Activated T-helper 1 cell treated with Interleukin-2 at 50 U/mL for 16 hours (primary cell): ENCODE results near the gene OR6B3.
"Not testable (repeated sequence)": the region's sequence is repeated elsewhere in the genome, so short reads cannot be mapped to it uniquely, and the experiment has no call there.

ENCODE experiments used
- DNase-seq: peaks from one replicate; pipeline ENCODE4 v3.0.0-alpha.2; 2020; ENCODE audit warnings: low read depth

The OR6B3 gene

GRCh38 chr2:240053173-240054155 lies at the start of gene OR6B3:
TSS of gene OR6B3 (minus strand) at chr2:240053521.
- no peak for DNase-seq

DNA sequence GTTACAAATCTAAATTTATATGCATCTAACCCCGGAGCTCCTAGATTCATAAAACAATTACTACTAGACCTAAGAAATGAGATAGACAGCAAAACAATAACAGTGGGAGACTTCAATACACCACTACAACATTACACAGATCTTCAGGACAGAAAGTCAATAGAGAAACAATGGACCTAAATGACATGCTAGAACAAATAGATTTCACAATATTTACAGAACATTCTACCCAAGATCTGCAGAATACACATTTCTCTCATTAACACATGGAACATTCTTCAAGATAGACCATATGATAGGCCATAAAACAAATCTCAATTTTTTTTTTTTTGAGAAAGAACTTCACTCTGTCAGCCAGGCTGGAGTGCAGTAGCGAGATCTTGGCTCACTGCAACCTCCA lies 45.0 kb upstream of the OR6B3 start:
- DNase-seq: no peak

GRCh38 chr2:240095556-240096523 lies 42.5 kb upstream of the OR6B3 start:
- no peak for DNase-seq

DNA sequence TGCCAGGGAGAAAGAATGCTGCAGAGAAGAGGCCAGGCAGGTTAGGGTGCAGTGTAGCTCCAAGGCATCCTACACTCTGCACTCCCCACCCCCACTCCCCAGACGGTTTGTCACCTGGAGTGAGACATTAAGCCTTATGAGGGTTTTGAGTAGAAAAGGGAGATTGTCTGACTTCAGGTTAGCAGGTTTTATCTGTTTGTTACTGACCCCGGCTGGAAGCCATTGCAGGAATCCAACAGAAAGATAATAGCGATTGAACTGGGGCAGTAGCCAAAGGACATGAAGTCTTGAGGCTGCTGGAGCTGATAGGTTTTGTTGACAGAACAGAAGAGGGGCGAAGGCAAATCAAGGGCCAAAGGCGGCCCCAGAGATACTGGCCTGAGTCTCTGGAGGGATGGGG lies 36.0 kb upstream of the OR6B3 start:
- DNase-seq: no peak

DNA sequence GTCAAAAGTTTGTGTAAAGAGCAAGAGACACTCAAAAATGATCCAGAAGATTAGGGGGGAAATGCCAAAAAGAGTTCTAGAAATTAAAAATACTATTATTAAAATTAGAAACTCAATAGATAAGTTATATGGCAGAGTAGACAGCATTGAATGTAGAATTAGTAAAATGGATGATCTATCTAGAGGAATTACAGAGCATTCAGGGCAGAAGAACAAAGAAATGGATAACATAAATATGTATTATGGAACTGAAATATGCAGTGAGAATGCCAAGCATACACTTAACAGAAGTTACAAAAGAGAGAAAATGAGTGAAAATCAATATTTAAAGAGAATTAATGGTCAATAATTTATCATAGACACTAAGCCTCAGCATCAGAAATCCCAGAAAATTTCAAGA lies 33.2 kb upstream of the OR6B3 start:
- no peak for DNase-seq

DNA sequence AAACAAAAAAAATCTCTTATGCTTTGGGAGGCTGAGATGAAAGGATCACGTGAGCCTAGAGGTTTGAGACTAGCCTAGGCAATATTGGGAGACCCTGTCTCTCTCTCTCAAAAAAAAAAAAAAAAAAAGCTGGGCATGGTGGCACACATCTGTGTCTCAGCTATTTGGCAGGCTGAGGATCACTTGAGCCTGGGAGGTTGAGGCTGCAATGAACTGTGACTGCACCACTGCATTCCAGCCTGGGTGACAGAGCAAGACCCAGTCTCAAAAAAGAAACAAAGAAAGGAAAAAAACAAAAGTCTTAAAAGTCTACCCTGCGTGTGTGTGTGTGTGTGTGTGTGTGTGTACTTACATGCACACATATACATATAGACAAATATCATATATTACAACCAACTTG lies 25.3 kb upstream of the OR6B3 start:
- DNase-seq: no peak

- no peak for DNase-seq
These were observed 24.1 kb upstream of the OR6B3 start for GRCh38 chr2:240077442-240077841.

GRCh38 chr2:240074545-240074944 lies 21.2 kb upstream of the OR6B3 start:
- no peak for DNase-seq

GRCh38 chr2:240070907-240071306 lies 17.6 kb upstream of the OR6B3 start:
- DNase-seq: no peak

GRCh38 chr2:240069829-240070228 lies 16.5 kb upstream of the OR6B3 start:
- no peak for DNase-seq

- no peak for DNase-seq
These were observed 14.9 kb upstream of the OR6B3 start for GRCh38 chr2:240068193-240068592.

GRCh38 chr2:240066489-240066888 lies 13.2 kb upstream of the OR6B3 start:
- no peak for DNase-seq

GRCh38 chr2:240064898-240065297 lies 11.6 kb upstream of the OR6B3 start:
- no peak for DNase-seq

DNA sequence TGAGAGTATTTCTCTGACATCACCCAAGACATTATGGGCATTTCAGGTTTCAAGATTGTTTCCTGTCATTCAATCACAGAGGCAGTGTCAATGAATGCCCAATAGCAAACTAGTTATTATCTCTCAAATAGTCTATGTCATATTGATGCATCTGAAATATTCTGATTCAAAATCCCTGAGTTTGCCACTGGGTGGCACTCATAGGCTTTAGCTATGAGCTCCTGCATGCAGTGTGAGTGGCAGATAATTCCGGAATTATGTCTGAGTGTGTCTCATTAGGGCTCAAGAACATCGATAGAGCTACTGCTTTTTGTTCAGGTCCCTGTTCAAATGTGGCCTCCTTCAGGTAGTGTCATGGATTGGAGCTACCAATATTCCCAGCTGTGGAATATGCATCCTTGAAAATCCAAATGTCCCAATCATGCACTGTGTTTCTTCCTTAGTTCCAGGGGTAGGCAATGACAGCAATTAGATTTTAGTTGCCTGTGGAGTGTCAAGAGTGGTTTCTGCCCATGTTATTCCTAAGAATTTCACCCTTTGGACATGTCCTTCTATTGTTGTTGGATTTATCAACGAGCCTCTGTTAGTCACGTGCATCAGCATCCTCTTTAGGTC lies 7.8 kb upstream of the OR6B3 start:
- DNase-seq: no peak

DNA sequence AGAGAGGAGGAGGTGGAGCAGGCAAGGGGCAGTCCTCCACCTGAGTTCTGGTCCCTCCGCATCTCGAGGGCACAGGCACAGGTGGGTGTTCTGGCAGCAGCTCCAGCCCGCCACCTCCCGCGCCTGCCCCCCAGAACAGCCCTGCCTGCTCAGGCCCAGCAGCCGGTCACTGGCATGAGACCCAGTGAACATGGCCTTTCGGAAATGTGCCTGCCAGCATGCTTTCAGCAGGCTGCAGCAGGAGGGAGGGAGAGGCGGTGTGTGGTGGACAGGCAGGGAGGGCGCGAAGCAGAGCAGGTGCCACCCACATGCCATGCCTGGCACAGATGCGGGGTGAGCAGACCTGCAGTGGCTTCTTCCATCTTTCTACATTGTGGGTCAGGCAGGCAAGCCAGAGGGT lies 3.4 kb upstream of the OR6B3 start:
- no peak for DNase-seq

DNA sequence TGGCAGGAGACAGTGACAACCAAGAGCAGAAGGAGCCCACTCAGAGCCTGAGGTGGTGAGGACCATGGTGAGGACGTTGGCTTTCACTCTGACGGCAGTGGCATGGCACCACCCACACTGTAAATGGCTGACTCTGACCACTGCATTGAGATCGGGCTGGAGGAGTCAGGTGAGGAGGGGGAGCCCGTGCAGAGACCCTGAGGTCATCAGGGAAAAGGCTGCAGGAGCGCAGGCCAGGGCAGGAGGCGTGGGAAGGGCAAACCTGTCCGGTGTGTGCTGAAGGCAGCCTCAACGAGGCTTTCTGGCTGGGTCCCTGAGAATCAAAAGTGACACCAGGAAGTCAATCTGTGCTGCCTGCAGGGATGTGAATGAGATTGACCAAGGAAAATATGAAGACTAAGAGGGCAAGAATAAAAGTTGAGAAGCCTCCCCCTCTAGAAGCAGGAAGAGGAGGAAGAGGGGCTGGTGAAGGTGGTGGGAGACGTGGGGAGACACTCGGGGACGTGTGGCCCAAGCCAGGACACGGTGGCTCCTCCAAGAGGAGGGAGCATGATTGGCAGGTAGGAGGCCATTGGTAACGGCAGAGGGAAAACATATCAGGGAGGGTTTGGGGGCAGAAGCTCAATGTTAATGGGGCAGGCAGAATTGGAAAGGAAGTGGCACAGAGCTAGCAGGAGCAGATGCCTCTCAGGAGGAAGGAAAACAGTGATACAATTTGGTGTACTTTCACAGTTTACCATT lies 2.0 kb upstream of the OR6B3 start:
- DNase-seq: no peak

DNA sequence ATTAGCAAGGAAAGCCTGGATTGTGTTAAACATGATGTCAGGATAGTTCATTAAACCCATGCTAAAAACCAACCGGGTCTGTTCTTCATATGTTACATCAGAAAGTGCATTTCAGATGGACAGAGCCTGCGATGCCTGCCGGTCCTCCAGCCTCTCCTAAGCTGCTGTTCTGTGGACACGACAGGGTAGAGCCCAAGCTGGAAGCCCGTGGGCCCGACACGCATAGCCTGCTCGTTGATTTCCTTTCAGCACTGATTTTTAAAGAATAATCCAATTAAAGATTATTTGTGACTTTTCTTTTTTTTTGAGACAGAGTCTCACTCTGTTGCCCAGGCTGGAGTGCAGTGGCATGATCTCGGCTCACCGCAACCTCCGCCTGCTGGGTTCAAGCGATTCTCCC lies 797 bp downstream of the OR6B3 start:
- no peak for DNase-seq

DNA sequence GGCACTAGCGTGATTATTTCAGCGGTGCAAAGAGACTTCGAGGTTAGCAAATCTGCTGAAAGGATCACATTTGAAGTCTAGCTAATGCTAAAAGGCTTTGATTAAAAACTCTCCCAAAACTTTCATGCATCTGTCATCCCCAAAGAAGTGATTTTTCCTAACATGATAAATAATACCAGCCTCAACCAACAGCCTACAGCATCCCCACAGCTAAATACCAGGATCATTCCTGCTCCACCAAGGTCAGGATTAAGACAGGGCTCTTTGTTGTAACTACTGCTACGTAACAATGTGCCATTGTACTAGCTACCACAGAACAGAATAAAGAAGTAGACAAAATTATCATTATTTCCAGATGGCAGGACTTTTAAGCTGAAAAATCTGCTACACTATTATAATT lies 1.6 kb downstream of the OR6B3 start:
- no peak for DNase-seq

GRCh38 chr2:240050278-240050677 lies 3.0 kb downstream of the OR6B3 start:
- DNase-seq: no peak

GRCh38 chr2:240048237-240048636 lies 5.1 kb downstream of the OR6B3 start:
- no peak for DNase-seq

DNA sequence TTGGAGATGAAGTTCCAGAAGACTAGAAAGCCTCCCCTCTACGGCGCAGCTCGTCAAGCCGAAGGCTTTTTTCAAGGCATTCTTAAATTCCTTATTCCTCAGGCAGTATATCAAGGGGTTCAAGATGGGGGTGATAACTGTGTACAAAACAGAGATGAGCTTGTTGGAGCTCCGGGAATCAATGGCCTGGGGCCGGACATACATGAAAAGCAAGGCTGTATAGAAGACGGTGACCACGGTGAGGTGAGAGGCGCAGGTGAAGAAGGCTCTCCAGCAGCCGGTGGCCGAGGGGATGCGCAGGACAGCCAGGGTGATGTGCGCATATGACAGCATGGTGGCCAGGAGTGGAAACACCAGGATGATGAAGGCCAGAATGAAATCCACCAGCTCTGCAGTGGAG lies 8.2 kb downstream of the OR6B3 start:
- no peak for DNase-seq

DNA sequence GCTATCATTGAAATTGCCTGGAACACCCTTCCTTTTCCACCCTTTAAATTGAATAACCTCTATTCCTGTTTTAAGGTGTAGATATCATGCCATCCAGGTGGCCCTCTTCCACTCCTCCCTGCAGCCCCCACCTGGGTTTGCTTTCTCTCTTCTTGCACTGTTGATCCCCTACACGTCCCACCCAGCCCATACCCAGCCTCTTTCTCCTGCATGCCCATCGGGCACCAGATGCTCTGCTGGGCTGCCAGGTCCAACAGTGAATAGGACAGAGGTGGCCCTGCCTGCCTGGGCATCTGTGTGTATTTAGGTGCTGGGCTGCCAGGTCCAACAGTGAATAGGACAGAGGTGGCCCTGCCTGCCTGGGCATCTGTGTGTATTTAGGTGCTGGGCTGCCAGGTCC lies 9.2 kb downstream of the OR6B3 start:
- not testable (repeated sequence) for DNase-seq
